GM23338 (cell line): Measurements from ENCODE around the gene DCAF16.

Source experiments
- CREB1 ChIP-seq: fragments of 250-450 bp; sonication (Bioruptor Pico); IDR thresholded peaks from 2 replicates; pipeline ENCODE4 v1.5.0; 2020; ENCODE audit warnings: low read depth, mild to moderate bottlenecking, moderate library complexity
- EZH2 ChIP-seq: fragments of 200-600 bp; sonication (generic); IDR thresholded peaks from one replicate; pipeline ENCODE4 v1.8.0; 2017; ENCODE audit warnings: antibody characterized with exemption, mild to moderate bottlenecking, low read depth; ENCODE audit not compliant: unreplicated experiment
- EZH2phosphoT487 ChIP-seq: fragments of 200-600 bp; sonication (generic); IDR thresholded peaks from one replicate; pipeline ENCODE4 v1.8.1; 2018; ENCODE audit warnings: antibody characterized with exemption; ENCODE audit not compliant: unreplicated experiment
- JUNB ChIP-seq: IDR thresholded peaks from one replicate; pipeline ENCODE4 v1.6.1; 2016; ENCODE audit warnings: antibody characterized with exemption; ENCODE audit not compliant: unreplicated experiment
- NANOG ChIP-seq: IDR thresholded peaks from 2 replicates; pipeline ENCODE4 v1.6.1; 2016; ENCODE audit warnings: antibody characterized with exemption, borderline replicate concordance
- POLR2AphosphoS5 ChIP-seq: IDR thresholded peaks from 2 replicates; pipeline ENCODE4 v1.6.1; 2016; ENCODE audit warnings: antibody characterized with exemption, low read depth
- ZNF114 ChIP-seq: fragments of 250-450 bp; sonication (Bioruptor Pico); IDR thresholded peaks from 2 replicates; pipeline ENCODE4 v1.5.0; 2020; ENCODE audit warnings: mild to moderate bottlenecking, moderate library complexity
- TF ChIP-seq, protein P1 (sequence below), 2 experiments: fragments of 200-600 bp in 1 of 2; sonication (generic) in 1 of 2; conservative IDR thresholded peaks; 2 replicates each; pipeline versions ENCODE4 v1.5.1 to v1.6.1; 2016 to 2017; ENCODE audit warnings: antibody characterized with exemption in 2 of 2, low read depth in 2 of 2, mild to moderate bottlenecking in 2 of 2, moderate library complexity in 1 of 2
- TF ChIP-seq, protein P2 (sequence below): IDR thresholded peaks from one replicate; pipeline ENCODE4 v1.6.1; 2018; ENCODE audit warnings: antibody characterized with exemption; ENCODE audit not compliant: unreplicated experiment

DNA sequence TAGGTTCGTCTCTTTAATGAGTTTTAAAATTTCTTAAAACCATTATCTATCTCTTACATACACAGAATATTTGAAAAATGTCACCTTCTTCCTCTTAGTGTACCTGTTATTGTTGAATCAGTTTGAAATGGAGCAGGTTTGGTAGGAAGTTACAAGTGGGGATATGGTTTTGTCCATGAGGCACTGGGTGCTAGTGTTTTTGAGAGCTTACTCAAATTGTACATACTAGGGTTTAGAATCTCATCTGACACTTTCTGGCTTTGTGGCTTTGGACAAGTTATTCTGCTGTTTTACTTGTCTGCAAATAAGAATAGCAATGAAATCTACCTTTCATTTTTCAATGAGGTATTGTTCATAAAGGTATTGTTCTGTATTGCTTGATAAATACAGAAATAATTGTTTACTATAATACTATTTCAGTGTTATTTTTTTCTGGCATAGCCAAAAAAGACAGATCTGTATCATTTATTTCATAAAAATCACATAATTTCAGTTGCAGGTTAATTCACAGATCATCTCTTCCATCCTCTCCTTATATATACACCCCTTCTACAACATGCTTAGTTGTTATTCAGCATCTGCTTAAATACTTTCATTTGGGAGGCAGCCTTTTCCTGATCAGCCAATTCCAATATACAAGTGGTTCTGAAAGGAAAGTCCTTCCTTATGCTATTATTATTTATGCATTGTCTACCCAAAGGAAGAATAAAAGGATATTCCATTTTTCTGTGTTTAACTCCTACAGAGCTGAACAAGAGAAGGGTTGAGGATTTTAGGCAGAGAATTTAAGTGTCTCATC lies 13.5 kb upstream of the DCAF16 start:
- no peak for TF ChIP-seq POLR2AphosphoS5
- TF ChIP-seq, protein P1, sequence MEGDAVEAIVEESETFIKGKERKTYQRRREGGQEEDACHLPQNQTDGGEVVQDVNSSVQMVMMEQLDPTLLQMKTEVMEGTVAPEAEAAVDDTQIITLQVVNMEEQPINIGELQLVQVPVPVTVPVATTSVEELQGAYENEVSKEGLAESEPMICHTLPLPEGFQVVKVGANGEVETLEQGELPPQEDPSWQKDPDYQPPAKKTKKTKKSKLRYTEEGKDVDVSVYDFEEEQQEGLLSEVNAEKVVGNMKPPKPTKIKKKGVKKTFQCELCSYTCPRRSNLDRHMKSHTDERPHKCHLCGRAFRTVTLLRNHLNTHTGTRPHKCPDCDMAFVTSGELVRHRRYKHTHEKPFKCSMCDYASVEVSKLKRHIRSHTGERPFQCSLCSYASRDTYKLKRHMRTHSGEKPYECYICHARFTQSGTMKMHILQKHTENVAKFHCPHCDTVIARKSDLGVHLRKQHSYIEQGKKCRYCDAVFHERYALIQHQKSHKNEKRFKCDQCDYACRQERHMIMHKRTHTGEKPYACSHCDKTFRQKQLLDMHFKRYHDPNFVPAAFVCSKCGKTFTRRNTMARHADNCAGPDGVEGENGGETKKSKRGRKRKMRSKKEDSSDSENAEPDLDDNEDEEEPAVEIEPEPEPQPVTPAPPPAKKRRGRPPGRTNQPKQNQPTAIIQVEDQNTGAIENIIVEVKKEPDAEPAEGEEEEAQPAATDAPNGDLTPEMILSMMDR (conservative IDR thresholded peaks at IDR 0.05; ENCODE audit: low read depth in 2 of 2) = no peak
- TF ChIP-seq, protein P2, sequence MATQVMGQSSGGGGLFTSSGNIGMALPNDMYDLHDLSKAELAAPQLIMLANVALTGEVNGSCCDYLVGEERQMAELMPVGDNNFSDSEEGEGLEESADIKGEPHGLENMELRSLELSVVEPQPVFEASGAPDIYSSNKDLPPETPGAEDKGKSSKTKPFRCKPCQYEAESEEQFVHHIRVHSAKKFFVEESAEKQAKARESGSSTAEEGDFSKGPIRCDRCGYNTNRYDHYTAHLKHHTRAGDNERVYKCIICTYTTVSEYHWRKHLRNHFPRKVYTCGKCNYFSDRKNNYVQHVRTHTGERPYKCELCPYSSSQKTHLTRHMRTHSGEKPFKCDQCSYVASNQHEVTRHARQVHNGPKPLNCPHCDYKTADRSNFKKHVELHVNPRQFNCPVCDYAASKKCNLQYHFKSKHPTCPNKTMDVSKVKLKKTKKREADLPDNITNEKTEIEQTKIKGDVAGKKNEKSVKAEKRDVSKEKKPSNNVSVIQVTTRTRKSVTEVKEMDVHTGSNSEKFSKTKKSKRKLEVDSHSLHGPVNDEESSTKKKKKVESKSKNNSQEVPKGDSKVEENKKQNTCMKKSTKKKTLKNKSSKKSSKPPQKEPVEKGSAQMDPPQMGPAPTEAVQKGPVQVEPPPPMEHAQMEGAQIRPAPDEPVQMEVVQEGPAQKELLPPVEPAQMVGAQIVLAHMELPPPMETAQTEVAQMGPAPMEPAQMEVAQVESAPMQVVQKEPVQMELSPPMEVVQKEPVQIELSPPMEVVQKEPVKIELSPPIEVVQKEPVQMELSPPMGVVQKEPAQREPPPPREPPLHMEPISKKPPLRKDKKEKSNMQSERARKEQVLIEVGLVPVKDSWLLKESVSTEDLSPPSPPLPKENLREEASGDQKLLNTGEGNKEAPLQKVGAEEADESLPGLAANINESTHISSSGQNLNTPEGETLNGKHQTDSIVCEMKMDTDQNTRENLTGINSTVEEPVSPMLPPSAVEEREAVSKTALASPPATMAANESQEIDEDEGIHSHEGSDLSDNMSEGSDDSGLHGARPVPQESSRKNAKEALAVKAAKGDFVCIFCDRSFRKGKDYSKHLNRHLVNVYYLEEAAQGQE = no peak
- no peak for TF ChIP-seq CREB1 (CRISPR knock-in tag)
- TF ChIP-seq EZH2phosphoT487 = no peak
- TF ChIP-seq EZH2 = no peak
- TF ChIP-seq ZNF114 (CRISPR knock-in tag) = no peak
- no peak for TF ChIP-seq NANOG
- no peak for TF ChIP-seq JUNB
